ENCODE measurements around the gene RTEL1.
"Not testable (repeated sequence)": the region's sequence is repeated elsewhere in the genome, so short reads cannot be mapped to it uniquely, and the experiment has no call there.

Gene RTEL1

GRCh38 chr20:63652192-63652980 lies 5.7 kb upstream of the RTEL1 start:
- no peak for FAIRE-seq

- FAIRE-seq = no peak
Observed at GRCh38 chr20:63653041-63653973, 4.8 kb upstream of the RTEL1 start, which contains the start of gene STMN3. Gene STMN3, minus strand, starts transcription at chr20:63653424. Its CDS starts 79 bp downstream, at chr20:63653345.

- no peak for FAIRE-seq
Observed at GRCh38 chr20:63653974-63654668, 4.0 kb upstream of the RTEL1 start.

GRCh38 chr20:63655249-63655648 lies 2.9 kb upstream of the RTEL1 start:
- no peak for FAIRE-seq

GRCh38 chr20:63656451-63656850 lies 1.7 kb upstream of the RTEL1 start:
- FAIRE-seq = no peak

- no peak for FAIRE-seq
Observed at GRCh38 chr20:63657260-63657936, 714 bp upstream of the RTEL1 start.

- FAIRE-seq = no peak
Observed at GRCh38 chr20:63658749-63659187, 656 bp downstream of the RTEL1 start.

GRCh38 chr20:63659370-63659769 lies 1.3 kb downstream of the RTEL1 start:
- FAIRE-seq = no peak

- FAIRE-seq = not testable (repeated sequence)
Observed at GRCh38 chr20:63660174-63660573, 2.1 kb downstream of the RTEL1 start.

GRCh38 chr20:63660622-63661021 lies 2.5 kb downstream of the RTEL1 start:
- FAIRE-seq = no peak

GRCh38 chr20:63661108-63661507 lies 3.0 kb downstream of the RTEL1 start:
- FAIRE-seq = no peak

GRCh38 chr20:63661959-63662812 lies 4.1 kb downstream of the RTEL1 start:
- no peak for FAIRE-seq

- no peak for FAIRE-seq
Observed at GRCh38 chr20:63662813-63663189, 4.7 kb downstream of the RTEL1 start.

- no peak for FAIRE-seq
Observed at GRCh38 chr20:63663332-63664066, 5.4 kb downstream of the RTEL1 start.

GRCh38 chr20:63664143-63664851 lies 6.2 kb downstream of the RTEL1 start:
- no peak for FAIRE-seq

GRCh38 chr20:63664861-63665594 lies 6.9 kb downstream of the RTEL1 start:
- FAIRE-seq = no peak

- FAIRE-seq = no peak
Observed at GRCh38 chr20:63665708-63666107, 7.6 kb downstream of the RTEL1 start.

- no peak for FAIRE-seq
Observed at GRCh38 chr20:63667858-63668257, 9.7 kb downstream of the RTEL1 start.

GRCh38 chr20:63668351-63668750 lies 10.2 kb downstream of the RTEL1 start:
- no peak for FAIRE-seq

Measured in TTC549 (cell line).